ENCODE data around the gene RNH1. TPM values are rescaled to one million over a fixed set of nuclear protein-coding genes. Genes with fewer than 3 reads are reported as not detected.

RNH1 gene
- total RNA-seq, 1 experiment from 2014 or later: 59.0 TPM

- DNase-seq (ENCODE audit: low spot score) (no peak), ATAC-seq (no peak)
- POLR2A ChIA-PET: no interaction called here
- TF ChIP-seq ZNF532 (CRISPR knock-in tag; IDR thresholded peaks at IDR 0.05; ENCODE audit: borderline replicate concordance) (no peak), JAZF1 (CRISPR knock-in tag; IDR thresholded peaks at IDR 0.05) (no peak)
- CTCF ChIA-PET: no interaction called here
- peaks cover 3% of the 10 kb centered on the region for H3K36me3 Mint-ChIP-seq
- H3K27me3 Mint-ChIP-seq (ENCODE audit: low read depth): peaks cover 5% of the 10 kb centered on the region
- no peak overlapping the region for H3K4me3 Mint-ChIP-seq
- no peak overlapping the region for H3K27ac Mint-ChIP-seq
- no peaks in the 10 kb centered on the region for H3K4me1 Mint-ChIP-seq
- peaks cover 7% of the 10 kb centered on the region for H3K9me3 Mint-ChIP-seq
Measured at GRCh38 chr11:526192-526591, 19.1 kb upstream of the RNH1 start.

GRCh38 chr11:521177-521688, 14.2 kb upstream of the RNH1 start:
- ATAC-seq: no peak
- TF ChIP-seq ZNF281 (CRISPR knock-in tag; IDR thresholded peaks at IDR 0.05) (no peak), NR3C1 (CRISPR knock-in tag; conservative IDR thresholded peaks at IDR 0.05; ENCODE audit: low read depth) (no peak), ERG (CRISPR knock-in tag; IDR thresholded peaks at IDR 0.05) (no peak), ZNF671 (CRISPR knock-in tag; IDR thresholded peaks at IDR 0.05) (no peak), RELA (CRISPR knock-in tag; IDR thresholded peaks at IDR 0.05; ENCODE audit: borderline replicate concordance) (no peak), FOXP4 (CRISPR knock-in tag; IDR thresholded peaks at IDR 0.05) (no peak), CTCF (IDR thresholded peaks at IDR 0.05) (no peak), OVOL2 (CRISPR knock-in tag; IDR thresholded peaks at IDR 0.05; ENCODE audit: borderline replicate concordance) (no peak)
- ChIA-PET CTCF (interaction anchor here (1.3 kb wide), 1 partner anchor 8 kb away, joined by 3 read pairs; no protein-coding TSS in a partner anchor), POLR2A (no interaction called here)
- DNase-seq (ENCODE audit: low spot score): no peak
- Mint-ChIP-seq H3K4me1 (no peaks in the 10 kb centered on the region; the same call in 1 of the 2 replicates), H3K4me3 (no peak overlapping the region), H3K27me3 (ENCODE audit: low read depth) (peaks cover 12% of the 10 kb centered on the region), H3K9me3 (peaks cover 25% of the 10 kb centered on the region), H3K27ac (no peak overlapping the region), H3K36me3 (peaks cover 23% of the 10 kb centered on the region)
